Testis (tissue), 3 donors: ENCODE data around the gene FAM180B. TPM values are rescaled to one million over a fixed set of nuclear protein-coding genes. Genes with fewer than 3 reads are reported as not detected.
A peak's percentile ranks its signal among the peaks of the same experiment; 100 is the strongest.

Source experiments
- DNase-seq: peaks from one replicate; pipeline ENCODE4 v3.0.0-alpha.2; 2019
- H3K27ac ChIP-seq, 2 donors: fragments of 200-600 bp; sonication (generic); one replicate each; pipeline ENCODE4 v1.5.1; 2019
- H3K27me3 ChIP-seq: fragments of 200-600 bp; sonication (generic); one replicate; pipeline ENCODE4 v1.5.1; 2019
- H3K36me3 ChIP-seq: fragments of 200-600 bp; sonication (generic); one replicate; pipeline ENCODE4 v1.5.1; 2017; ENCODE audit warnings: low read depth; ENCODE audit errors: missing control alignments
- H3K4me1 ChIP-seq: fragments of 200-600 bp; sonication (generic); one replicate; pipeline ENCODE4 v1.5.1; 2019
- H3K4me3 ChIP-seq, 2 donors: fragments of 200-600 bp; sonication (generic); one replicate each; pipeline ENCODE4 v1.5.1; 2017 to 2019
- H3K9me3 ChIP-seq: fragments of 200-600 bp; sonication (generic); one replicate; pipeline ENCODE4 v1.5.1; 2017
- POLR2A ChIP-seq: fragments of 450-650 bp; IDR thresholded peaks from one replicate; pipeline ENCODE4 v1.6.1; 2017; ENCODE audit warnings: antibody characterized with exemption, mild to moderate bottlenecking, moderate library complexity
- WGBS, 2 donors: methylation state at CpG; one replicate each; pipeline ENCODE4 v1.1.5; 2018; 5-methylcytosine and 5-hydroxymethylcytosine counted together
- intact Hi-C: fragments of 100-400 bp; cut with DNase I; formaldehyde crosslinking; loops from one replicate; pipeline ENCODE4 v1.15.1; 2023; ENCODE audit warnings: low total_unique reads
- polyA plus RNA-seq: library from polyadenylated mRNA; stranded (reverse); fragments of 350-450 nt; fragmentation: Illumina TruSeq; extraction: RNeasy Lipid Tissue Mini Kit (QIAGEN cat#74804); gene quantifications from one replicate; pipeline ENCODE4 v1.2.3, GENCODE V29; 2014; ENCODE audit warnings: low read depth, low replicate concordance; ENCODE audit not compliant: insufficient read depth
- total RNA-seq, 2 donors: library from RNA; depleted of rRNA; stranded (reverse); fragments of >200 nt; gene quantifications; one replicate each; pipeline ENCODE4 v1.2.3, GENCODE V29; 2016
- TF ChIP-seq, protein P1 (sequence below), 3 experiments: fragments of 450-650 bp in 2 of 3; fragments of 200-600 bp in 1 of 3; sonication (generic) in 1 of 3; IDR thresholded peaks; one replicate each; pipeline ENCODE4 v1.5.1; 2016 to 2019; ENCODE audit warnings: antibody characterized with exemption in 3 of 3, mild to moderate bottlenecking in 2 of 3, moderate library complexity in 1 of 3

Gene FAM180B
- total and polyA plus RNA-seq, 3 donors from 2014 or later = 1.1 TPM; not detected in 2

DNA sequence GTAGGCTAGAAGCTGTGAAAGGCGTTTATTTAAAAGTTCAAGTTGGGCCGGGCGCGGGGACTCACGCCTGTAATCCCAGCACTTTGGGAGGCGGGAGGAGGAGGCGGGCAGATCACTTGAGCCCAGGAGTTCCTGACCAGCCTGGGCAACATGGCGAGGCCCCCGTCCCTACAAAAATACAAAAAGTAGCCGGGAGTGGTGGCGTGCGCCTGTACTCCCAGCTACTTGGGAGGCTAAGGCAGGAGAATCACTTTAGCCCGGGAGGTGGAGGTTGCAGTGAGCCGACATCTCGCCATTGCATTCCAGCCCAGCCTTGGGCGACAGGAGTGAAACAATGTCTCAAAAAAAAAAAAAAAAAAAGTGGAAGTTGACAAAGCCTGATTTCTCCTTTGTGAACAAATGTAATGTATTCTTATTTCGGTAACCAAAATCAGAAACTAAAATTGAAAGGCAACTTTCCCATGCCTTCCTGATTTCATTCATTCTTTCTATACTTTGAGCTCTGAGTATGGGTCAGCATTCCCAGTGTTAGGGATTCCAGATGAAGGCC lies 20.3 kb upstream of the FAM180B start:
- peak; percentile 37 for DNase-seq

DNA sequence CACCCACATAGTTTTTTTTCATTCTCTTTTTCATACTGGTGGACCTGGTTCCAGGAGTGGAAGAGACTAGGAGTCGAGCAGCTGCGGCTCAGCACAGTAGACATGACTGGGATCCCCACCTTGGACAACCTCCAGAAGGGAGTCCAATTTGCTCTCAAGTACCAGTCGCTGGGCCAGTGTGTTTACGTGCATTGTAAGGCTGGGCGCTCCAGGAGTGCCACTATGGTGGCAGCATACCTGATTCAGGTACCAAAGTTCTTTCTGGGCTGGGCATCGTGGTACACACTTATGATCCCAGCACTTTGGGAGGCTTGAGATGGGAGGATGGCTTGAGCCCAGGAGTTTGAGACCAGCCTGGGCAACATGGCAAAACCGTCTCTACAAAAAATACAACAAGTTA lies 16.8 kb upstream of the FAM180B start:
- intact Hi-C loops = no loop called here

More for the DNA sequence above, 20.3 kb upstream of the FAM180B start:
- H3K36me3 ChIP-seq = no peaks in the 10 kb centered on the region
- 25 to 27% methylated on average over 17 of the region's 17 CpGs for WGBS, 2 donors
- H3K27ac ChIP-seq = peak overlapping the region; percentile 13 to 62
- H3K27me3 ChIP-seq = no peaks in the 10 kb centered on the region
- peak overlapping the region; percentile 68 to 76 for H3K4me3 ChIP-seq
- intact Hi-C loops = no loop called here
- H3K4me1 ChIP-seq = peaks cover 4% of the 10 kb centered on the region
- no peaks in the 10 kb centered on the region for H3K9me3 ChIP-seq
- TF ChIP-seq POLR2A = no peak
- TF ChIP-seq, protein P1, sequence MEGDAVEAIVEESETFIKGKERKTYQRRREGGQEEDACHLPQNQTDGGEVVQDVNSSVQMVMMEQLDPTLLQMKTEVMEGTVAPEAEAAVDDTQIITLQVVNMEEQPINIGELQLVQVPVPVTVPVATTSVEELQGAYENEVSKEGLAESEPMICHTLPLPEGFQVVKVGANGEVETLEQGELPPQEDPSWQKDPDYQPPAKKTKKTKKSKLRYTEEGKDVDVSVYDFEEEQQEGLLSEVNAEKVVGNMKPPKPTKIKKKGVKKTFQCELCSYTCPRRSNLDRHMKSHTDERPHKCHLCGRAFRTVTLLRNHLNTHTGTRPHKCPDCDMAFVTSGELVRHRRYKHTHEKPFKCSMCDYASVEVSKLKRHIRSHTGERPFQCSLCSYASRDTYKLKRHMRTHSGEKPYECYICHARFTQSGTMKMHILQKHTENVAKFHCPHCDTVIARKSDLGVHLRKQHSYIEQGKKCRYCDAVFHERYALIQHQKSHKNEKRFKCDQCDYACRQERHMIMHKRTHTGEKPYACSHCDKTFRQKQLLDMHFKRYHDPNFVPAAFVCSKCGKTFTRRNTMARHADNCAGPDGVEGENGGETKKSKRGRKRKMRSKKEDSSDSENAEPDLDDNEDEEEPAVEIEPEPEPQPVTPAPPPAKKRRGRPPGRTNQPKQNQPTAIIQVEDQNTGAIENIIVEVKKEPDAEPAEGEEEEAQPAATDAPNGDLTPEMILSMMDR (IDR thresholded peaks at IDR 0.05) = no peak

DNA sequence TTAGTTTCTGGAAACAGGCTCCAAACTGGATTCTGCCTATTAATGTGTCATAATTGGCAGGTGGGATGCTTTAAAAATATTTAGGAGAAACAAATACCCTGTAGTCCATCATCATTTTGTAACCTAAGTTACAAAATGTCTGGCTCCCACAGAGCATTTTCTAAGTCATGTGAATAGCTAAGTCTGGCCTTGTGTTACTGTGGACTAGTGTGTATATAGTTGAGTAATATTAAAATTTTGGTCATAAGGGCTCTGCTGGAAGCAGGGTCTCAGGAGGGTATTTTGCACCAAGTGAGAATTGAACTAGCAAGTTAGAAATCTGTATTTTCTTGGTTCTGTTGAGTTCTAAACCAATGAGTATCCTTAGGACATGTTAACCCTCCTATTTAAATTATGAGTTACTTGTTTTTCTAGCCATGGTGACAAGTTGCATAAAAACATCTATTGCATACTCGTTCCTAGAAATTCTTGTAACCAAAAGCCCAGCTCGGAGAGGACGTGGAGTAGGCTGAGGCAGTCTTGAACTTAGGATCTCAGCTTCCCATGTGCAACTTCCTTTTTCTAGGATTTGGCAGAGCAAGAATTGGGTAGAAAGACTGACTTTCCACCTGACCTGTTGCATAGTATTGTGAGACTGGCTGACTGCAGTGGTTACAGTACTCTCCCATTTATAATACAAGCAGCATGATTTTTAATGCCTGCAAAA lies 15.7 kb upstream of the FAM180B start:
- Histone ChIP-seq H3K4me1 (peaks cover 4% of the 10 kb centered on the region), H3K9me3 (no peaks in the 10 kb centered on the region), H3K27me3 (no peaks in the 10 kb centered on the region), H3K36me3 (no peaks in the 10 kb centered on the region), H3K27ac (no peak overlapping the region), H3K4me3 (no peak overlapping the region)
- TF ChIP-seq, protein P1 (IDR thresholded peaks at IDR 0.05) = no peak
- no peak for TF ChIP-seq POLR2A
- DNase-seq = no peak
- intact Hi-C loops = no loop called here
- 89% methylated on average over 3 of the region's 3 CpGs for WGBS, 2 donors

More for the DNA sequence above, 16.8 kb upstream of the FAM180B start:
- no peak for DNase-seq
- TF ChIP-seq, protein P1 (IDR thresholded peaks at IDR 0.05) = no peak
- no peak for TF ChIP-seq POLR2A
- Histone ChIP-seq H3K27ac (no peak overlapping the region), H3K27me3 (no peaks in the 10 kb centered on the region), H3K9me3 (no peaks in the 10 kb centered on the region), H3K36me3 (no peaks in the 10 kb centered on the region), H3K4me3 (no peak overlapping the region), H3K4me1 (peaks cover 8% of the 10 kb centered on the region)
- WGBS, 2 donors = 88 to 98% methylated on average over 7 of the region's 7 CpGs

DNA sequence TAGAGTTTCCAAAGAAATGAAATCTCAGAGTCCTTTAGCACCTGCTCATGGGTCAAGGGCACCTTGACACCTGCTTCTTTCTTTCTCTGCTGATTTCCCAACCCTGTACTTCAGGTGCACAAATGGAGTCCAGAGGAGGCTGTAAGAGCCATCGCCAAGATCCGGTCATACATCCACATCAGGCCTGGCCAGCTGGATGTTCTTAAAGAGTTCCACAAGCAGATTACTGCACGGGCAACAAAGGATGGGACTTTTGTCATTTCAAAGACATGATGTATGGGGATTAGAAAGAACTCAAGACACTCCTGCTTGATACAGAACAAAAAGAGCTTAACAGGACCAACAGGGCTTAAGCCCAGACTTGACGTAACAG lies 15.1 kb upstream of the FAM180B start:
- Histone ChIP-seq H3K4me3 (no peak overlapping the region), H3K4me1 (peaks cover 4% of the 10 kb centered on the region), H3K9me3 (no peaks in the 10 kb centered on the region), H3K27ac (no peak overlapping the region), H3K27me3 (no peaks in the 10 kb centered on the region), H3K36me3 (no peaks in the 10 kb centered on the region)
- WGBS, 2 donors = 71 to 83% methylated on average over 4 of the region's 4 CpGs
- TF ChIP-seq POLR2A = no peak
- TF ChIP-seq, protein P1 (IDR thresholded peaks at IDR 0.05) = no peak
- intact Hi-C loops = no loop called here
- DNase-seq = no peak

DNA sequence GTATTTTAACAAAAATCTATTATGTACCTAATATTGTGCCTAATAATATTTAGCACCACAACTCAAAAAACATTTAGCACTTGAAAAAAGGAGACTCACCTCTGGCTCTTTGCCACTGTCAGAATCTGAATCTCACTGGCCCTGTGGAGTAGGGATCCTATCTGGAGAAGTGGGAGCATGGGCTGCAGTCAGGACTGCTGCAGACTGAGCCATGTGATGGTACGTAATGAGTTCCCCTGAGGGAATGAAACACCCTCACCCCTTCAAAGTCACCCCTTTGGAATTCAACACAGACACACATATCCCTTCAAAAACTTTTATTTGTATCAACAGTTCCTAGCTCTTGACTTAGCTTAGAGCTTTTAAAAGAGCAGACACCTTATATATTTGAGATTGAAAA lies 14.6 kb upstream of the FAM180B start:
- no peak for TF ChIP-seq POLR2A
- TF ChIP-seq, protein P1 (IDR thresholded peaks at IDR 0.05) = no peak
- no peaks in the 10 kb centered on the region for H3K27me3 ChIP-seq
- no peak overlapping the region for H3K27ac ChIP-seq
- 75 to 88% methylated on average over 1 of the region's 1 CpG for WGBS, 2 donors
- peaks cover 4% of the 10 kb centered on the region for H3K4me1 ChIP-seq
- H3K4me3 ChIP-seq = no peak overlapping the region
- no peaks in the 10 kb centered on the region for H3K36me3 ChIP-seq
- DNase-seq = no peak
- intact Hi-C loops = no loop called here
- H3K9me3 ChIP-seq = no peaks in the 10 kb centered on the region
